Stimulated activated CD8-positive, alpha-beta memory T cell treated with anti-CD3 and anti-CD28 coated beads, Interleukin-4, amount 100 ng/mL, for 48 hours (primary cell): ENCODE results near the gene TMEM131.
A peak's percentile ranks its signal among the peaks of the same experiment; 100 is the strongest.
"Not testable (repeated sequence)": the region's sequence is repeated elsewhere in the genome, so short reads cannot be mapped to it uniquely, and the experiment has no call there.

ENCODE experiments used
- DNase-seq: peaks from one replicate; pipeline ENCODE4 v3.0.0-alpha.2; 2020

The TMEM131 gene

GRCh38 chr2:97717613-97717995, 278.1 kb downstream of the TMEM131 start:
- DNase-seq = no peak

DNA sequence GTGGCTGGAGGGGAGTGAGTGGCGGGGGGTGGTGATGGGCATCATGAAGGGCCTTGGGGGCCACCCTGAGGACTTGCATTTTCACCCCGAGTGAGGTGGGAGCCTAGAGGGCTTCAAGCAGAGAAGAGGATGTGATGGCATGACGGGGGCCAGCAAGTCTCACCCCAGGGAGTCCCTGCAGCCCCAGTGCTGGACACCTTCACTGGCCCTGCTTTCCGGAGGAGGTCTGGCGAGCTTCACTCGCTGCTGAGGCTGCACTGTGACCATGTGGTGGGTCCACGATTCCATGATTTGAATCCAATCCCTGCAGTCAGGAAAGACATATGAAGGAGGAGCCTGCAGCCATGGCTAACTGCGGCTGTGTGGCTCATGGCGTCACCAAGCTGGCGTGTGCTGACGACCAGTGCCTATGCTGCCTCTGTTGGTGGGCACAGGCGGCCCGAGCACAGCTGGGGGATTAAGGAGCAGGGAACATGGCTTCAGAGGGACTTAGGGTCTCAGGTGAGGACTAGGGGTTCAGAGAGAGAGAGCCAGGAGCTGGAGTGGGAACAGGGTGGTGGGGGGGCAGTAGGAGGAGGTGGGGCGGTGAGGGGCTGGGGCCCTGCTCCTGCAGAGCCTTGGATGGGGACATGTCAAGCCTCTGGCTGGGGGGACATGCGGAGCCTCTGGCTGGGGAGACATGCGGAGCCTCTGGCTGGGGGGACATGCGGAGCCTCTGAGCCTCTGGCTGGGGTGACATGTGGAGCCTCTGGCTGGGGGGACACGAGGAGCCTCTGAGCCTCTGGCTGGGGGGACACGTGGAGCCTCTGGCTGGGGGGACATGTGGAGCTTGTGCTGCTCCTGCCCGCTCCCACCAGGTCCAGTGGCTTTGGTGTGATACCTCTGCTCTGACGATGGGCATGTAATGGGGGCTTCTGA, 278.8 kb downstream of the TMEM131 start:
- peak; percentile 50 for DNase-seq

- no peak for DNase-seq
Measured at GRCh38 chr2:97715951-97716694, 279.6 kb downstream of the TMEM131 start.

DNA sequence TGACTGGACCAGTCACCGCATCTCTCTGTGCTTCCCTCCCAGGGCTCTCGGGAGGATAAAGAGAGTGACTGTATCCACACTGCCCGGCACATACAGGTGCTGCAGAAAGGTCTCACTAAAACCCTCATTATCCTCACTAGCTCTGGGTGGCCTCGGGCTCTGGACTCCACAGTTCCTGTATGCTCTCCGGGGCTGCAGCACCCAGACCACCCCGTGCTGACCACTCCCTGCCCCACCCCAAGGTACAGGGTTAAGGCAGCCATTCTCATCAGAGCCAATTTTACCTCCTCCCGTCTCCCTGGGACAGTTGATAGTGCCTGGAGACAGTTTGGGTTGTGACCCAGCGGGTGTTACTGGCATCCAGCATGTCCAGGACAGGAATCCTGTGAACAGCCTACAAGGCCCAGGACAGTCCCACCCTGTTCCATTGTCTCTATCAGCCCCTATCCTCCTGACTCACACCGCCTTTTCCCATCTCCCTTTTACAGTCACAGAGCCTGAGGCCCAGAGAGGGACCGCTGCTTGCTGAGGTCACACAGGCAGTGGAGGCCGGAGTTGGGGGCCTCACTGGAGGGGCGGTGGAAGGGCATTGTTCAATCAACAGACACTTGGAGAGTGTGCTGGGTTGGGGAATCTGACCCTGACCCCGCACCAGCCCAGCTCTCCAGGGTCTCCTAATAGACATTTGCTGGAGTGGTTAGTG, 280.6 kb downstream of the TMEM131 start:
- no peak for DNase-seq

DNA sequence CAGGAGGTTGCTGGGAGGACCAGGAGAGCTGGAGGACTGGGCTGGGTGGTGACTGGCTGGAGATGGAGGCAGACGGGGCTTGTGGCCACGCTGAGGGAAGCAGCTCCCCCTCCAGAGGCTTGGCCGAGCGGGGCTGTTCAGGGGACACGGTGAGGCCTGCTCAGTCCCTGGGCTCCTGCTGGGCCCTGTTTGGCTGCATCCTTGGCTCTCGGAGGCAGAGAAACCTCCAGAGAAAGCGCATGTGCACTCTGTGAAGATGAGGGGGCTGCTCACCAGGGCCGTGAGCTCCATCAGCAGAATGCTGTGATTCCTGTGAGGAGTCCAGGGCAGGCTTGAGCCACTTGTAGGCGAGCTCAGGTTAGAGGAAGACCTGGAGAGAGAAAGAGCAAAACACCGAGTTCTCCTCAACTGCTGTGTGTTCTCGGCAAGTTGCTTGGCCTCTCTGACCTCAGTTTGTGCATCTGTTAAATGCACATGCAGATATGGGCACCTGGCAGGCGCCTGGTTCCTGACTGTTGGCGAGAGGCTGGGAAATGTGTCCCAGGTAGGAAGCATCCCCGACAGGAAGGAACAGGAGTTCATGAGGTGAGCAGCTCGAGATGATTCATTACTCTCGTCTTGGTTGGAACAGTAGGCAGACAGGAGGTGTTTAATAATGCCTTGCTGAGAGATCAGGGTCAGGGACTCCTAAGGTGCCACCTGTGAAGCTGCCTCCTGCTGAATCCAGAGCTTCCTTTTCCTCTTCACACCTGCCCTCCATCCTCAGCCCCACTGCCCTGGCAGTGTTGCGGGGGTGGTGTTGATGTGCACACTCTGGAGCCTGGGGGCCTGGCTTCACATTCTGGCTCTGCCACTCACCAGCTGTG, 281.4 kb downstream of the TMEM131 start:
- DNase-seq = peak; percentile 49

DNA sequence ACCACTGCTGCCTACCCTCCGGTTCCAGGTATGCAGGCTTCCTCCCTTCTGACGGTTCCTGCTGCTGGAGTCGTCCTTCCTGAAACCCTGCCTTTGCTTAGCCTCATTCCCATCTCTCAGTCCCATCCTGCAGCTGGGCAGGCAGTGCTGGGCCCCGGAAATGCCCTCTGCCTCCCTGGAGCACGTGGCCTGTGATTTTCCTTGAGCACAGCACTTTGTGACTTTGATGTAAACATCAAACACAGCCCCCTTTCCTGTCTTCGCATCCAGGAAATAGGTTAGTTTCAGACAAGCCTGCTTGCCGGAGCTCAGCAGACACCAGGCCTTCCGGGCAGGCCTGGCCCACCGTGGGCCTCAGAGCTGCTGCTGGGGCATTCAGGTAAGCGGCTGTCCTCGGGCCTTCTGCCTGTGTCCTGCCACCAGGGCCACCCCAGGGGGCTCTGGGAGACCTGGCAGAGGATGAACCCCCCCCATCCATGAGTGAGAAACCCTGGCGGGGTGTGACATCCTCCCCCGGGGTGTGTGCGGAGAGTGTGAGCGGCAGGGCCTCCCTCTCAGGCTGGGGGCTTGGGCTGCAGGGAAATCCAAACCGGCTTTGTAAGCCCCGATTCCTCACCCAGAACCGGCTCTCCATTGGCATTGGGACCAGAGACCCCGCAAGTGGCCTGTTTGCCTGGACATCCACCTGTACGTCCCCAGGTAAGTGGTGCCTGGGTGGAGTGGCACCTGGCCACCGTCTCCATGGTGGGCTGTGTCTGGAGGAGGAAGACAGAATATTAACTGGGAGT, 282.3 kb downstream of the TMEM131 start, which contains the start of gene ZAP70:
Gene ZAP70 (plus strand): TSS at position 281 of the 788 bp plus-strand sequence. CDS start 10,461 bp downstream, outside the sequence.
- peak; percentile 71 for DNase-seq

DNA sequence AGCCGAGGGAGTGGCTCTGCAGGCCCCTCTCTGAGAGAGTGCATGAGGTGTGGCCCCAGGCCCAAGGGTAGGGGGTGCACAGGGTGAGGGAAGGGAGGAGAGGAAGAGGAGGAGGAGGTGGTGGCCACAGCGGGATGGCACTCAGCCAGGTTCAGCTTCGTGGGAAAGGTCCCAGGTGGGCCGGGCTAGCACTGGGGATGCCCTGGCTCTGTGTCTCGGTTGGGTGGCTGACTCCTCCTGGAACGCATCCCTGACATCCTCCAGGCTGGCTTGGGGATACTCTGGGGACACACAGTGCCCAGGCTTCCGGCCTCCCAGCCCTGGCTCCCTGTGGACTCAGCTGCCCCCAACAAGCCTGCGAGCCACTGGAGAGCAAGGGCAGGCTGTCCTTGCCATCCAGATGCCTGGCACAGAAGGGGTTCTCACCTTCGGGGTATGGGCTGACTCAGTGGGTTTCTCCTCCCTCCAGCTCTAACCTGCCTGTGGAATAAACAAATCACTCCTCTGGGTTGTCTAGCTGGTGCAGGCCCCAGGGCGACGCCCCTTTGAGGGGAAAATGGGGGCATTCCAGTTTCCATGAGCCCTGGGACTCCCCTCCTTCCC, 283.0 kb downstream of the TMEM131 start:
- peak; percentile 65 for DNase-seq

DNA sequence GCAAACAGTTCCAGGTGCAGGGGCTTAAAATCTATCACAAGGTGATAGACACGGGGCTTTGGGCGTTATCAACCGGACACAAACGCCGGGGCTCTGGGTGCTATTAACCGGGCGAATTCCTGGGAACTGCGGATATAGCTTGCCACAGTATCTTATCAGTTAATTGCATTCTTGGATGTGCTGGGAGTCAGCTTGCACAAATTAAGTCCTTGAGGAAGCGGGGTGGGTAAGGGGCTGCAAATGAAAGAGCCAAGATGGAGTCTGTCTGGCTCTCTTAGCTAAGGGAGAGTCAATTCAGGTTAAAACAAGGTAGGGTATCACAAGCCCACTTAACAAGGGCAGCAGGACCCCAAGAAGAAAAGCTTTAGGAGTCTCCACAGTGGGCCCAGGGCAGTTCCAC, 283.6 kb downstream of the TMEM131 start:
- DNase-seq = not testable (repeated sequence)

DNA sequence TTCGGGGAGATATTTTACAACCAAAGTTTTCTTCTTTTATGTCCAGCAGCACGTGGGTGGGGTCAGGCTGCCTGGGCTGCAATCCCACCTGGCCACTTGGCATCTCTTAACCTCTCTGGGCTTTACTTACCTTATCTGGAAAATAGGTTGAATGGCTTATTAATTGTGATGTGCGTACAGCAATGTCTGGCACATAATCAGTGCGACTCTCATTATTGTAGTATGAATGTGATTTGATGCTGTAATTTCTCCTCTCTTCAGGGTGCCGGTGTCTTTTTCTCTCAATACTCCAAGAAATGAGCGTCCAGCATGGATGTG, 284.4 kb downstream of the TMEM131 start:
- no peak for DNase-seq

GRCh38 chr2:97708608-97709007, 287.1 kb downstream of the TMEM131 start:
- DNase-seq = no peak

GRCh38 chr2:97708048-97708380, 287.7 kb downstream of the TMEM131 start:
- DNase-seq = no peak

GRCh38 chr2:97707362-97708047, 288.2 kb downstream of the TMEM131 start:
- peak; percentile 19 for DNase-seq

- DNase-seq = no peak
Measured at GRCh38 chr2:97706708-97707345, 288.9 kb downstream of the TMEM131 start.
